Fibroblast of villous mesenchyme (primary cell): ENCODE measurements around the gene ZNF317. TPM values are rescaled to one million over a fixed set of nuclear protein-coding genes. Genes with fewer than 3 reads are reported as not detected.

Source experiments
- DNase-seq: peaks from one replicate; pipeline ENCODE4 v3.0.0-alpha.2; 2010; ENCODE audit warnings: low read depth
- H3K4me3 ChIP-seq: 2 replicates; pipeline ENCODE4 v1.5.1; 2011; ENCODE audit warnings: low read depth, mild to moderate bottlenecking, low read length
- CTCF ChIP-seq: IDR thresholded peaks from 2 replicates; pipeline ENCODE4 v1.5.1; 2012; ENCODE audit warnings: low read depth, mild to moderate bottlenecking, low read length; ENCODE audit not compliant: insufficient read depth
- total RNA-seq: library from RNA; depleted of rRNA; stranded (reverse); fragments of >200 nt; gene quantifications from 2 replicates; pipeline ENCODE4 v1.2.3, GENCODE V29; 2012

ZNF317 gene
- 17.7 and 18.0 TPM in 2 replicates for total RNA-seq

- peak within 1 kb of the TSS; percentile 97 for H3K4me3 ChIP-seq
- no peak for TF ChIP-seq CTCF
- DNase-seq: peak; percentile 93
Observed at GRCh38 chr19:9140159-9140874, at the start of gene ZNF317. Gene ZNF317, plus strand, starts transcription at chr19:9140397. Its CDS starts 15,620 bp downstream, at chr19:9156017.

GRCh38 chr19:9107375-9107774 is 32.8 kb upstream of the ZNF317 start, which contains the start of gene OR7G2:
Gene OR7G2, minus strand, starts transcription at chr19:9107475. Its CDS starts 4,232 bp downstream, at chr19:9103243.
- DNase-seq: no peak
- H3K4me3 ChIP-seq: no peak within 1 kb of the TSS
- no peak for TF ChIP-seq CTCF

GRCh38 chr19:9109959-9110358 is 30.2 kb upstream of the ZNF317 start:
- H3K4me3 ChIP-seq: no peak overlapping the region
- DNase-seq: no peak
- no peak for TF ChIP-seq CTCF

- TF ChIP-seq CTCF: no peak
- H3K4me3 ChIP-seq: no peak within 1 kb of the TSS
- DNase-seq: no peak
Observed at GRCh38 chr19:9115307-9115813, 24.8 kb upstream of the ZNF317 start, which contains the start of gene OR7G1. Gene OR7G1, minus strand, starts transcription at chr19:9115763. Its CDS starts 0 bp downstream, at chr19:9115763.

- TF ChIP-seq CTCF: no peak
- H3K4me3 ChIP-seq: no peak overlapping the region
- no peak for DNase-seq
Observed at GRCh38 chr19:9116547-9116946, 23.6 kb upstream of the ZNF317 start.

GRCh38 chr19:9126900-9127405 is 13.2 kb upstream of the ZNF317 start, which contains the start of gene OR7G3:
Gene OR7G3, minus strand, starts transcription at chr19:9126950. Its CDS starts 0 bp downstream, at chr19:9126950.
- no peak within 1 kb of the TSS for H3K4me3 ChIP-seq
- TF ChIP-seq CTCF: no peak
- no peak for DNase-seq

GRCh38 chr19:9128171-9128570 is 12.0 kb upstream of the ZNF317 start:
- TF ChIP-seq CTCF: no peak
- H3K4me3 ChIP-seq: no peak overlapping the region
- peak; percentile 57 for DNase-seq
